NOMO-1 (cell line): Measurements from ENCODE around the gene SMPDL3B.

Source experiments
- DNase-seq, 2 experiments: peaks; one replicate each; lab custom pipeline; 2025; ENCODE audit not compliant: unreplicated experiment in 2 of 2; lab: John Stamatoyannopoulos, UW

Gene SMPDL3B

GRCh38 chr1:27934818-27935549 lies at the start of gene SMPDL3B:
Gene SMPDL3B (plus strand): TSS chr1:27935000. CDS start chr1:27935184, 184 bp downstream.
- DNase-seq, result no peak

GRCh38 chr1:27885114-27885528 lies 49.7 kb upstream of the SMPDL3B start:
- DNase-seq, result peak; percentile 86 to 97

GRCh38 chr1:27885621-27886352 lies 49.0 kb upstream of the SMPDL3B start:
- peak; percentile 93 to 99 for DNase-seq

GRCh38 chr1:27886353-27886679 lies 48.5 kb upstream of the SMPDL3B start:
- no peak for DNase-seq

GRCh38 chr1:27886744-27887143 lies 48.1 kb upstream of the SMPDL3B start:
- no peak for DNase-seq

- peak; percentile 71 to 93 for DNase-seq
These were observed 47.4 kb upstream of the SMPDL3B start for GRCh38 chr1:27887215-27888021.

GRCh38 chr1:27889506-27889905 lies 45.3 kb upstream of the SMPDL3B start:
- no peak for DNase-seq

GRCh38 chr1:27891196-27891889 lies 43.5 kb upstream of the SMPDL3B start:
- peak; percentile 54 to 79 for DNase-seq

GRCh38 chr1:27894521-27894920 lies 40.3 kb upstream of the SMPDL3B start:
- DNase-seq, result no peak

- no peak for DNase-seq
These were observed 28.0 kb upstream of the SMPDL3B start for GRCh38 chr1:27906759-27907158.

- DNase-seq, result no peak
These were observed 22.4 kb upstream of the SMPDL3B start for GRCh38 chr1:27912429-27912828.

GRCh38 chr1:27915082-27915575 lies 19.7 kb upstream of the SMPDL3B start:
- DNase-seq, result no peak

- DNase-seq, result no peak
These were observed 12.5 kb upstream of the SMPDL3B start for GRCh38 chr1:27922272-27922671.

GRCh38 chr1:27928216-27928954 lies 6.4 kb upstream of the SMPDL3B start:
- DNase-seq, result no peak

GRCh38 chr1:27931184-27931583 lies 3.6 kb upstream of the SMPDL3B start:
- no peak for DNase-seq

- DNase-seq, result peak; percentile 69 to 84
These were observed 3.0 kb upstream of the SMPDL3B start for GRCh38 chr1:27931759-27932158.

- DNase-seq, result no peak
These were observed 921 bp downstream of the SMPDL3B start for GRCh38 chr1:27935721-27936120.

GRCh38 chr1:27936370-27936769 lies 1.6 kb downstream of the SMPDL3B start:
- no peak for DNase-seq

- no peak for DNase-seq
These were observed 2.7 kb downstream of the SMPDL3B start for GRCh38 chr1:27937524-27937836.

- DNase-seq, result no peak
These were observed 3.7 kb downstream of the SMPDL3B start for GRCh38 chr1:27938488-27938887.
